Activated CD4-positive, CD25-positive, alpha-beta regulatory T cell treated with anti-CD3 and anti-CD28 coated beads, Interleukin-2, amount 50 U/mL, for 24 hours (primary cell): Measurements from ENCODE around the gene DBNDD2.

Experiments
- ATAC-seq, 2 donors: fragments of 150-1000 bp; cut with Tn5 transposase; one replicate each; pipeline ENCODE4 v1.10.0; 2021; ENCODE audit warnings: mild to moderate bottlenecking in 1 of 2, moderate library complexity in 1 of 2

The DBNDD2 gene

GRCh38 chr20:45452772-45453691 is 44.9 kb downstream of the DBNDD2 start:
- no peak for ATAC-seq

- no peak for ATAC-seq
Observed at GRCh38 chr20:45456632-45457031, 48.5 kb downstream of the DBNDD2 start.

GRCh38 chr20:45459606-45460005 is 51.5 kb downstream of the DBNDD2 start:
- no peak for ATAC-seq
